Keratinocyte (primary cell): ENCODE measurements around the gene SLC35E3. TPM values are rescaled to one million over a fixed set of nuclear protein-coding genes. Genes with fewer than 3 reads are reported as not detected.

Source experiments
- DNase-seq: peaks from one replicate; pipeline ENCODE4 v3.0.0-alpha.2; 2011; ENCODE audit warnings: low read depth, missing footprints, low spot score
- FAIRE-seq: peaks from 2 replicates; lab custom pipeline; 2011; peaks lifted over from hg19 to GRCh38; lab: Jason Lieb, UNC
- H2AFZ ChIP-seq: 2 replicates; pipeline ENCODE4 v1.6.0; 2012; ENCODE audit warnings: low read length, control low read depth, inconsistent platforms; ENCODE audit not compliant: control insufficient read depth
- H3K27ac ChIP-seq: 2 replicates; pipeline ENCODE4 v1.5.1; 2011; ENCODE audit warnings: low read length; ENCODE audit not compliant: control insufficient read depth, insufficient read depth
- H3K27me3 ChIP-seq: 3 replicates; pipeline ENCODE4 v1.6.0; 2011; ENCODE audit warnings: low read length; ENCODE audit not compliant: control insufficient read depth, insufficient read depth; ENCODE audit errors: extremely low read depth
- H3K36me3 ChIP-seq, 2 experiments: 2 replicates in 1 of 2; 3 replicates in 1 of 2; pipeline ENCODE4 v1.5.1; 2011; ENCODE audit warnings: low read length in 2 of 2, mild to moderate bottlenecking in 1 of 2; ENCODE audit not compliant: control insufficient read depth in 2 of 2, insufficient read depth in 2 of 2; ENCODE audit errors: extremely low read depth in 1 of 2
- H3K4me1 ChIP-seq: 3 replicates; pipeline ENCODE4 v1.5.1; 2011; ENCODE audit warnings: low read length; ENCODE audit not compliant: control insufficient read depth, insufficient read depth; ENCODE audit errors: extremely low read depth
- H3K4me2 ChIP-seq: 3 replicates; pipeline ENCODE4 v1.6.0; 2011; ENCODE audit warnings: low read depth, low read length; ENCODE audit not compliant: control insufficient read depth, insufficient read depth; ENCODE audit errors: extremely low read depth
- H3K4me3 ChIP-seq, 3 experiments: fragments of 200-600 bp in 1 of 3; sonication (generic) in 1 of 3; 2 replicates in 2 of 3; 3 replicates in 1 of 3; pipeline ENCODE4 v1.5.1; 2011 to 2016; ENCODE audit warnings: low read length in 3 of 3, mild to moderate bottlenecking in 3 of 3, control low read depth in 2 of 3, inconsistent platforms in 1 of 3, low read depth in 1 of 3, mixed read lengths in 1 of 3, mixed run types in 1 of 3, moderate library complexity in 1 of 3; ENCODE audit not compliant: control insufficient read depth in 2 of 3, insufficient read depth in 2 of 3; ENCODE audit errors: extremely low read depth in 1 of 3
- H3K79me2 ChIP-seq: 2 replicates; pipeline ENCODE4 v1.6.0; 2012; ENCODE audit warnings: low read length; ENCODE audit not compliant: control insufficient read depth, insufficient read depth
- H3K9ac ChIP-seq: 3 replicates; pipeline ENCODE4 v1.6.0; 2011; ENCODE audit warnings: low read length; ENCODE audit not compliant: control insufficient read depth, insufficient read depth; ENCODE audit errors: extremely low read depth
- H3K9me1 ChIP-seq: 3 replicates; pipeline ENCODE4 v1.6.0; 2011; ENCODE audit warnings: low read length; ENCODE audit not compliant: control insufficient read depth, insufficient read depth; ENCODE audit errors: extremely low read depth
- H3K9me3 ChIP-seq: 2 replicates; pipeline ENCODE4 v1.5.1; 2012; ENCODE audit warnings: low read depth, low read length; ENCODE audit not compliant: control insufficient read depth
- H4K20me1 ChIP-seq: 3 replicates; pipeline ENCODE4 v1.6.0; 2011; ENCODE audit warnings: low read length; ENCODE audit not compliant: control insufficient read depth, insufficient read depth; ENCODE audit errors: extremely low read depth
- EZH2 ChIP-seq: IDR thresholded peaks from one replicate; pipeline ENCODE4 v1.6.1; 2012; ENCODE audit warnings: inconsistent platforms, mild to moderate bottlenecking, low read length, moderate library complexity
- dilution Hi-C: fragments of 300-500 bp; cut with MboI; formaldehyde crosslinking; loops from one replicate; pipeline ENCODE4 v1.7.0; 2020; ENCODE audit warnings: low sequenced_read_pairs; ENCODE audit not compliant: extremely low pct_ligation_motif_present
- polyA plus RNA-seq, 5 experiments: library from polyadenylated mRNA; depleted of rRNA in 3 of 5; stranded (reverse) in 3 of 5; stranded (forward) in 1 of 5; unstranded in 1 of 5; fragments of >200 nt; gene quantifications; 1 replicate in 1 of 5; 2 replicates in 3 of 5; 3 replicates in 1 of 5; pipeline versions ENCODE4 v1.2.1 to v1.2.3, GENCODE V29; 2011 to 2012; ENCODE audit warnings: missing spikeins in 2 of 5, low read depth in 1 of 5, low replicate concordance in 1 of 5
- TF ChIP-seq, protein P1 (sequence below), 3 experiments: IDR thresholded peaks in 1 of 3; conservative IDR thresholded peaks in 1 of 3; optimal IDR thresholded peaks in 1 of 3; 2 replicates in 2 of 3; 3 replicates in 1 of 3; pipeline versions ENCODE3 to v1.5.1; 2011; ENCODE audit warnings: low read length in 3 of 3, mild to moderate bottlenecking in 3 of 3, moderate library complexity in 2 of 3, control low read depth in 1 of 3, inconsistent platforms in 1 of 3; ENCODE audit not compliant: insufficient read depth in 2 of 3; ENCODE audit errors: extremely low read depth in 1 of 3

The SLC35E3 gene
- polyA plus RNA-seq, 1 donor (not counting 4 experiments of a cell fraction or from before 2014, with no cell fraction given), result 9.9 TPM

DNA sequence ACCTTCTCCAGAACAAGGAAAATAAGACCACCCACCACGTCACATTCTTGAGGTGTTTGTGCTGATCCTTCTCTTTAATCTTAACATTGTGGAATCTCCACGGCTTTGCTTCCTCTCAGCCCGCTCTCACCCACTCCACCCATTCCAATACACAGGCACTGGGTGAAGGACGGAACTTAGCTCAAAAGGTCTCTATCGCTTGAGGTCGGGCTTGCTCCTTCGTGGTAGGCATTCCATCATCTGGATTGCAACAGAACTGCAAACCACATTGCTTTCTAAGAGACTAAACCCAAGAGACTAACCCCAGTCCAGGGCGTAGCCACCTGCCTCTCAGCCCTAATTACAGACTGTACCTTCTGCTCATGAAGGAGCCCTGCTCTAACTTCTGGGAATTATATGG is 38.0 kb downstream of the SLC35E3 start:
- no peak for DNase-seq
- FAIRE-seq, result no peak
- Histone ChIP-seq H3K4me1 (peaks cover 35% of the 10 kb centered on the region), H2AFZ (no peak overlapping the region), H3K9ac (no peak overlapping the region), H3K36me3 (no peaks in the 10 kb centered on the region), H3K9me1 (no peaks in the 10 kb centered on the region), H3K4me2 (no peak overlapping the region), H4K20me1 (no peaks in the 10 kb centered on the region), H3K27ac (no peak overlapping the region), H3K9me3 (no peaks in the 10 kb centered on the region), H3K79me2 (no peaks in the 10 kb centered on the region), H3K4me3 (no peak overlapping the region), H3K27me3 (no peaks in the 10 kb centered on the region)
- TF ChIP-seq EZH2, result no peak
- TF ChIP-seq, protein P1, sequence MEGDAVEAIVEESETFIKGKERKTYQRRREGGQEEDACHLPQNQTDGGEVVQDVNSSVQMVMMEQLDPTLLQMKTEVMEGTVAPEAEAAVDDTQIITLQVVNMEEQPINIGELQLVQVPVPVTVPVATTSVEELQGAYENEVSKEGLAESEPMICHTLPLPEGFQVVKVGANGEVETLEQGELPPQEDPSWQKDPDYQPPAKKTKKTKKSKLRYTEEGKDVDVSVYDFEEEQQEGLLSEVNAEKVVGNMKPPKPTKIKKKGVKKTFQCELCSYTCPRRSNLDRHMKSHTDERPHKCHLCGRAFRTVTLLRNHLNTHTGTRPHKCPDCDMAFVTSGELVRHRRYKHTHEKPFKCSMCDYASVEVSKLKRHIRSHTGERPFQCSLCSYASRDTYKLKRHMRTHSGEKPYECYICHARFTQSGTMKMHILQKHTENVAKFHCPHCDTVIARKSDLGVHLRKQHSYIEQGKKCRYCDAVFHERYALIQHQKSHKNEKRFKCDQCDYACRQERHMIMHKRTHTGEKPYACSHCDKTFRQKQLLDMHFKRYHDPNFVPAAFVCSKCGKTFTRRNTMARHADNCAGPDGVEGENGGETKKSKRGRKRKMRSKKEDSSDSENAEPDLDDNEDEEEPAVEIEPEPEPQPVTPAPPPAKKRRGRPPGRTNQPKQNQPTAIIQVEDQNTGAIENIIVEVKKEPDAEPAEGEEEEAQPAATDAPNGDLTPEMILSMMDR (optimal IDR thresholded peaks at IDR 0.05 in 1 of 3, IDR thresholded peaks at IDR 0.05 in 1 of 3, conservative IDR thresholded peaks at IDR 0.05 in 1 of 3; ENCODE audit: extremely low read depth in 1 of 3, insufficient read depth in 2 of 3, low read length in 3 of 3), result no peak
- dilution Hi-C loops, result no loop called here

DNA sequence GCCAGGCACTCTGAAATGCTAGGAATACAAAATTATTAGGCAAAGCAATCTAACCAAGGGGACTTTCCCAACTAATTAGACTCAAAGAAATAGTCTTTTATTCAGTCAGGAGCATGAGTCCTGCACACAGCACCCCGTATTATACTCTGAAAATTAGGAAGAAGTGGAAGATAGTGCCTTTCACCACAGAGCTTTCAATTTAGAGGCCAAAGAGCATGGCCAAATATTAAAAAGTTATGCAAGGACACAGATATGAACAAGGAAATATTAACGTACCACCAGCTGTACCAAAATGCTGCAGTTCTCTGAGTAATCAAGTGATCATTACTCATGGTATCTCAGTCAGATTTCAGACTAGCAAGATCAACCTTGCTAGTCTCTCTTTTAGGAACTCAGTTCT is 39.4 kb downstream of the SLC35E3 start:
- Histone ChIP-seq H3K36me3 (no peaks in the 10 kb centered on the region), H3K4me3 (no peak overlapping the region), H3K9me1 (no peaks in the 10 kb centered on the region), H2AFZ (no peak overlapping the region), H3K4me2 (no peak overlapping the region), H3K4me1 (peaks cover 35% of the 10 kb centered on the region), H4K20me1 (no peaks in the 10 kb centered on the region), H3K79me2 (no peaks in the 10 kb centered on the region), H3K9me3 (no peaks in the 10 kb centered on the region), H3K27me3 (no peaks in the 10 kb centered on the region), H3K9ac (no peak overlapping the region), H3K27ac (peak overlapping the region; percentile 16)
- dilution Hi-C loops, result no loop called here
- DNase-seq (no peak), FAIRE-seq (no peak)
- TF ChIP-seq, protein P1 (optimal IDR thresholded peaks at IDR 0.05 in 1 of 3, IDR thresholded peaks at IDR 0.05 in 1 of 3, conservative IDR thresholded peaks at IDR 0.05 in 1 of 3; ENCODE audit: extremely low read depth in 1 of 3, insufficient read depth in 2 of 3, low read length in 3 of 3), result no peak
- no peak for TF ChIP-seq EZH2
